ENCODE data around the gene MYOF.

- TF ChIP-seq CTCF (IDR thresholded peaks at IDR 0.05 in 4 of 5, conservative IDR thresholded peaks at IDR 0.05 in 1 of 5) (no peak), POLR2A (IDR thresholded peaks at IDR 0.05) (no peak)
Measured at GRCh38 chr10:93412801-93413200, 69.3 kb downstream of the MYOF start.
